Activated CD4-positive, alpha-beta T cell treated with anti-CD3 and anti-CD28 coated beads for 36 hours (primary cell): ENCODE results near the gene TNFRSF18. TPM values are rescaled to one million over a fixed set of nuclear protein-coding genes. Genes with fewer than 3 reads are reported as not detected.
A peak's percentile ranks its signal among the peaks of the same experiment; 100 is the strongest.

ENCODE experiments used
- ATAC-seq: fragments of 200-7000 bp; cut with Tn5 transposase; one replicate; pipeline ENCODE4 v1.10.0; 2021; ENCODE audit warnings: mild to moderate bottlenecking, moderate library complexity
- CTCF ChIA-PET: fragments of 350-600 bp; sonication (Branson Sonifier 250); formaldehyde crosslinking; loops from one replicate; lab custom pipeline; 2021; ENCODE audit warnings: antibody characterized with exemption; lab: Charles Lee
- POLR2A ChIA-PET: fragments of 350-600 bp; sonication (Branson Sonifier 250); formaldehyde crosslinking; loops from one replicate; lab custom pipeline; 2021; ENCODE audit warnings: antibody characterized with exemption, inconsistent platforms; lab: Charles Lee
- DNase-seq: peaks from one replicate; pipeline ENCODE4 v3.0.0-alpha.2; 2020
- H3K27ac Mint-ChIP-seq: one replicate; pipeline ENCODE4 v1.8.0; 2021; ENCODE audit warnings: mixed read lengths
- H3K27me3 Mint-ChIP-seq: one replicate; pipeline ENCODE4 v1.8.0; 2021; ENCODE audit warnings: mixed read lengths
- H3K36me3 Mint-ChIP-seq: one replicate; pipeline ENCODE4 v1.8.0; 2021; ENCODE audit warnings: low read depth, mixed read lengths
- H3K4me1 Mint-ChIP-seq: one replicate; pipeline ENCODE4 v1.8.0; 2021; ENCODE audit warnings: mixed read lengths
- H3K4me3 Mint-ChIP-seq: one replicate; pipeline ENCODE4 v1.8.0; 2021; ENCODE audit warnings: mild to moderate bottlenecking, moderate library complexity, mixed read lengths
- H3K9me3 Mint-ChIP-seq: one replicate; pipeline ENCODE4 v1.8.0; 2021; ENCODE audit warnings: low read depth, mixed read lengths
- intact Hi-C, 2 experiments: fragments of 100-400 bp; cut with DNase I in 1 of 2; cut with micrococcal nuclease in 1 of 2; formaldehyde crosslinking; loops; one replicate each; pipeline versions ENCODE4 v1.14.2 to v1.15.1; 2022 to 2024; cut with DNase I, micrococcal nuclease
- total RNA-seq, 2 experiments: library from RNA; stranded (reverse); gene quantifications; one replicate each; pipeline ENCODE4 v1.2.3, GENCODE V29; 2021

Gene TNFRSF18
- total RNA-seq, 2 experiments from 2014 or later: 95.0 to 164 TPM

DNA sequence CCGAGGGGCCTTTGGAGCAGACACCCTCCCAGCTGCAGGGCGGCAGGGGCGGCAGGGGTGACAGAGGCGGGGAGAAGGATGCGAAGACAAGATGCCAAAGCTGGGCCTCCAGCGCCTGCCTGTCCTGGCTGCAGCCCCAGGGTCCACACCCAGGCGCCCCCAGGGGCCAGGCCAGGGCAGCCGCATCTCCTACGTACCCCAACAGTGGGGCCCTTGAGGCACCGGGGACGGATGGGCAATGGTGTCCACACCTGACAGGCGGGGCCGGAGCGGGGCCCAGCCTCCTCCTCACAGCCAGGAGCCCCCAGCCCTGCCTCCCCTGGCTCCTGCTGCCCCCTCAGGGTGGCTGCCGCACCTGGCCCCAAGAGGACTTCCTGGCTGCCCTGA is 32.8 kb upstream of the TNFRSF18 start:
- Mint-ChIP-seq H3K36me3 (peaks cover 5% of the 10 kb centered on the region), H3K27ac (no peak overlapping the region), H3K9me3 (no peaks in the 10 kb centered on the region), H3K27me3 (no peaks in the 10 kb centered on the region), H3K4me3 (no peak overlapping the region), H3K4me1 (peaks cover 5% of the 10 kb centered on the region)
- intact Hi-C loops: no loop called here
- ATAC-seq (no peak), DNase-seq (no peak)
- POLR2A ChIA-PET: no interaction called here
- CTCF ChIA-PET: interaction anchor here (0.8 kb wide), 1 partner anchor 118 kb away, joined by 3 read pairs; no protein-coding TSS in a partner anchor

DNA sequence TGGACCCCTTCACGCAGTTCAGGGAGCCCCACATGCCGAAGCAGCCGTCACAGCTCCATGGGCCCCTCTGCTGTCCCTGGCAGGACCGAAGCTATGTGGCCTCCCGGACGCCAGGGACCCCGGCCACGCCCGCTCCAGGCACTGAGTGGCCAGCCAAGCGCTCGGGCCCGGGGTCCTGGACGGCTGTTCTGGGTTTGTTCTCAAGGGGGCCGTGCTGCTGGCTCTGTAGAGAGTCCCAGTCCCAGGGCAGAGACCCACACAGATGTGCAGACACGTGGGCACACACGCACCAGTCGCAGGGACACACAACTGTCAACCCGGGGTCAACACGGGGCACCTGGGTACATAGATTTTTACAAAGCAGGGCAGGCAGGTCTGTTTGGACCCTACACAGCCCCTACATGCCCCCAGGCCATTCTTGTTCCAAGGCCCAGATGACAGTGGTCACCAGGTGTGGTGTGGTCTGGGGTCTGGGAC is 32.3 kb upstream of the TNFRSF18 start:
- H3K4me3 Mint-ChIP-seq: no peak overlapping the region
- no peak overlapping the region for H3K27ac Mint-ChIP-seq
- intact Hi-C loops: no loop called here
- H3K9me3 Mint-ChIP-seq: no peaks in the 10 kb centered on the region
- ChIA-PET CTCF (no interaction called here), POLR2A (no interaction called here)
- H3K4me1 Mint-ChIP-seq: peaks cover 10% of the 10 kb centered on the region
- peaks cover 10% of the 10 kb centered on the region for H3K36me3 Mint-ChIP-seq
- no peak for ATAC-seq
- no peaks in the 10 kb centered on the region for H3K27me3 Mint-ChIP-seq
- DNase-seq: no peak

DNA sequence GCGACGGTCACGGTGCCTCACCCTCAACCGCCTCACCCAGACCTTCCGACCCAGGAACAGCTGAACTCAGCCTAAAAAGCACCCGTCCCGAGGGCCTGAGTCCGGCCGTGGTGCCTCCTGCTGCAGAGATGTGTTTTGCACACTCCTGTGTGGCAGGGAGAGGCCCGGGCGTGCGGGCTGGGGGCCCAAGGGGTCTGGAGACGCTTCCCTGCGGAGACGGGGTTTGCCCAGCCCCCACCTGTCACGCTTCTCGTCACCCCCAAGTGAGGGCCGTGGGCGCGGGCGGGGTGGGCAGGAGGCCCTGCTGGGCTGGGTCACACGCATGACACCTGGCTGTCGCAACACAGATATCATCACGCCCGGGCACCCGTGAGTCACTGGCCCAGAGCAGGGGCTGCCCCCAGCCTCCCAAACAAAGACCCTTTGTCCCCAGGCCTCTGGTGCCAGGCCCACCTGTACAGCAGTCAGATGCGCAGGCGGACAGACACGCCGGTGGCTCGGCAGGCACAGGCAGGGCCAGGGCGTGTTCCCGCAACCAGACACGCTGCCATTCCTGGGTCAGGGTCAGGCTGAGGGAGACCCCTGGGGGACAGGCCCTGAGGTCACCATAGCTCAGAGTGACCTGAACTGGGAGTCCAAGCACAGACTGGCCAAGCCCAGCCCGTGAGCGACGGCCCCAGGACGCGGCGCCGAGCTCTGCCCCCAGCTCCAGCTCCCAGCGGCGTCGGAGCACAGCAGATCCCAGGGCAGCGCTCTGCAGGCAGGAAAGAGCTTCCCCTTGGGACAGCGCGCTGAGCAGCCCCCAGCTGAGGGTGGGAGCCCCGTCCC is 31.7 kb upstream of the TNFRSF18 start:
- H3K9me3 Mint-ChIP-seq: no peaks in the 10 kb centered on the region
- H3K4me3 Mint-ChIP-seq: no peak overlapping the region
- intact Hi-C loops: no loop called here
- H3K27ac Mint-ChIP-seq: no peak overlapping the region
- DNase-seq (no peak), ATAC-seq (peak; percentile 47)
- ChIA-PET CTCF (no interaction called here), POLR2A (no interaction called here)
- H3K27me3 Mint-ChIP-seq: no peaks in the 10 kb centered on the region
- peaks cover 14% of the 10 kb centered on the region for H3K36me3 Mint-ChIP-seq
- peaks cover 14% of the 10 kb centered on the region for H3K4me1 Mint-ChIP-seq

DNA sequence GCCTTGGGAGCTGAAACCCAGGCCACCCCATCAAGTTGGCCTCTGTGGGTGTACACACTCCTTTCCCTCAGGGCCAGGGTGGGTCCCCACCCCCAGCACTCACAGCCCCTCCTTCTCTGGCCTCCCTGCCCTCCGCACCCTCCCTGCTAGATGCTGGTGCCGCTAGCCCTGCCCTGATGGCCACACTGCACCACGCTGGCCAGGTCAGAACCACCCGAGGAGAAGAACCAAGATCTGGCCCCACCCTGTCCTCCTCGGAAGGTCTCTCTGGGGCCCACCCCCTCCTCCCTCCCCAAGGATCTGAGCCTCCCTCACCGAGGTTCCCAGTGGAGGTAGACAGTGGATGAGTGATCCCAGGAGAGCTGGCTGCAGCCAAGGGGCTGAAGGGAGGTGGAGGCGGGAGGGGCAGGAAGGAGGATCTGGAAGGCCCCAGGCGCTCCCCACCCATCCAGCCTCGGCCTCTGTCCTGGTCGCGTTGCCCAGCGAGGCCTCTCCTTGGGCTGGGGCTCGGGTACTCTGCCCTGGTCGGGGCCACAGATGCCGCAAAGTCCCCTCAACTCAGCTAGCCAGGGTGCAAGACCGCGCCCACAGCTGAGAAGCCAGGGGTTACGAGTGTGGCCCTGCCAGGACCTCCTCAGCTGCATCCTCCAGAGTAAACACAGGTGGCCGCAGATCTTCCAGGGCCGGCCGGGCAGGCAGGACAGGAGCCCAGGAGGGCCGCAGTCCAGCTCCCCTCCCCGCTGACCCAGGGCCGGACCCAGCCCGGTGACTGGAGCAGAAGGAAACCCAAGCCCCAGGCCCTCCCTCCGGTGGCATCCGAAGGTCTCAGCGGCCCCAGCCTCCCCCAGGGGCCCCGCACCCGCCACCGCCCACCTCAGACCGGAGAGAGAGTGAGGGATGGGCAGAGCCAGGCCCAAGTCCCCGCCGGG is 30.8 kb upstream of the TNFRSF18 start:
- peaks cover 14% of the 10 kb centered on the region for H3K36me3 Mint-ChIP-seq
- DNase-seq (no peak), ATAC-seq (no peak)
- H3K4me1 Mint-ChIP-seq: peaks cover 14% of the 10 kb centered on the region
- CTCF ChIA-PET: interaction anchor here (0.6 kb wide), 1 partner anchor 324 kb away, joined by 3 read pairs; no protein-coding TSS in a partner anchor
- H3K27ac Mint-ChIP-seq: no peak overlapping the region
- POLR2A ChIA-PET: no interaction called here
- H3K27me3 Mint-ChIP-seq: no peaks in the 10 kb centered on the region
- intact Hi-C loops: no loop called here
- no peak overlapping the region for H3K4me3 Mint-ChIP-seq
- H3K9me3 Mint-ChIP-seq: no peaks in the 10 kb centered on the region

DNA sequence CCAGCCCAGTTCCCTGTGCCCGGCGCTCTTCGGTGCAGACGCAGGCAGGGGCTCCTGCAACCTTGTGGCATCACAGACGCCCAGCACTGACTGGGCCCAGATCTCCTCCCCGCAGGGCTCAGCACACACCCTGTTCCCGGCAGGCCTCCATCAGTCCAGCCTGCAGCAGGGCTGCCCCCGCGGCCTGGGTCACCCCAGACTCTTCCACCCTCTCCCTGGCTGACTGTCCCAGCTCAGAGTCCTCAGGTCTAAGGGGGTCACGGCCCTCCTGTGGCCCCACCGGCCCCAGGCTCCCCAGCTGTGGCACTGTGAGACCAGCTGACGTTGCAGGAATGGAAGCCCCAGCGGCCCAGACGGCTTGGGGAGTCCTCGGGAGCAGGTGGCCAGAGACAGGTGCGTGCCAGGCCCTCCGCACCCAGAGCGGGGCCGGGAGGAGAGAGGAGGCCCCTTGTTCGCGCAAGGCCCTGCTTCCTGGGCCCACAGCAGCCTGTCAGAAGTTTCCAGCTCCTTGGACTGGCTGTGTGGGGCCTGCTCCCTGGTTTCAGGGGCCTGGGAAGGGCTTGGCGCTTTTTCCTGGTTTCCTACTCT is 29.9 kb upstream of the TNFRSF18 start:
- DNase-seq (no peak), ATAC-seq (no peak)
- H3K4me3 Mint-ChIP-seq: no peak overlapping the region
- POLR2A ChIA-PET: no interaction called here
- no peaks in the 10 kb centered on the region for H3K9me3 Mint-ChIP-seq
- peaks cover 14% of the 10 kb centered on the region for H3K4me1 Mint-ChIP-seq
- intact Hi-C loops: no loop called here
- H3K27me3 Mint-ChIP-seq: no peaks in the 10 kb centered on the region
- no peak overlapping the region for H3K27ac Mint-ChIP-seq
- peaks cover 14% of the 10 kb centered on the region for H3K36me3 Mint-ChIP-seq
- CTCF ChIA-PET: interaction anchor here (0.6 kb wide), 1 partner anchor 233 kb away, joined by 3 read pairs; no protein-coding TSS in a partner anchor

DNA sequence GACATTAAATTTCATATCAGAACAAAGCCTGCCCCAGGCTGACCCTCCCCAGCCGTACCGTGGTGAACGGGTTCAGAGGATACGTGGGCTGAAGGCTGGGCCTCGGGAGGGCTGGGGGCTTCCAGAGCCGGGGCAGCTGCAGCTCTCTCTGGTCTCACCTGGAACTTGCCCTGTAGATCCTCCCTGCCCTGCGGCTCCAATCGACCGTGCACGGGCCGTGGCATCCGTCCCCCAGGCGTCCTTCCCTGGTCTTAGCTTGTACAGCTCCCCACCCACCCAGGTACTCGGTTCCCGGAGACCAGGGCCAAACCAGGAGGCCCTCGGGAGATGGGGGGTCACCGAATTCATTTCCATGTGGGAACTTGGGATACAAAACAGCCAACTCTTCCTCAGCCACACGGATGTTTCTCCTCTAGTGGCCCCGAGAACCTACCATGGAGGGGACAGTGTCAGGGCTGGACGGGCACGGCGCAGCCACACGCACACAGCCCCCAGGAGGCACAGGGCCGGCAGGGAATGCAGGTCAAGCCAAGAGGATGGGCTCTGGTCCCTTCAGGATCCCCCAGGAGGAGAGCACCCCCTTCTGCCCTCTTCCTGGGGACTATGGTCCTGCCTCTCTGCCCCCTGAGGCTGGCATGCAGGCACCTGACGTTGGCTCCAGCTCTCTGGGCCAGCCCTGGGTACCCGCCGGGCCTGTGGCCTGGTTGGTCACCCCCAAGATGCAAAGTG is 28.8 kb upstream of the TNFRSF18 start:
- H3K4me1 Mint-ChIP-seq: peaks cover 19% of the 10 kb centered on the region
- no peaks in the 10 kb centered on the region for H3K27me3 Mint-ChIP-seq
- H3K9me3 Mint-ChIP-seq: no peaks in the 10 kb centered on the region
- CTCF ChIA-PET: no interaction called here
- intact Hi-C loops: loop anchor here in 1 of 2 experiments (2.0 kb wide), 1 partner anchor 18 kb away; no protein-coding TSS in a partner anchor
- ATAC-seq (no peak), DNase-seq (no peak)
- H3K36me3 Mint-ChIP-seq: peaks cover 20% of the 10 kb centered on the region
- no peak overlapping the region for H3K27ac Mint-ChIP-seq
- no peak overlapping the region for H3K4me3 Mint-ChIP-seq
- POLR2A ChIA-PET: no interaction called here

DNA sequence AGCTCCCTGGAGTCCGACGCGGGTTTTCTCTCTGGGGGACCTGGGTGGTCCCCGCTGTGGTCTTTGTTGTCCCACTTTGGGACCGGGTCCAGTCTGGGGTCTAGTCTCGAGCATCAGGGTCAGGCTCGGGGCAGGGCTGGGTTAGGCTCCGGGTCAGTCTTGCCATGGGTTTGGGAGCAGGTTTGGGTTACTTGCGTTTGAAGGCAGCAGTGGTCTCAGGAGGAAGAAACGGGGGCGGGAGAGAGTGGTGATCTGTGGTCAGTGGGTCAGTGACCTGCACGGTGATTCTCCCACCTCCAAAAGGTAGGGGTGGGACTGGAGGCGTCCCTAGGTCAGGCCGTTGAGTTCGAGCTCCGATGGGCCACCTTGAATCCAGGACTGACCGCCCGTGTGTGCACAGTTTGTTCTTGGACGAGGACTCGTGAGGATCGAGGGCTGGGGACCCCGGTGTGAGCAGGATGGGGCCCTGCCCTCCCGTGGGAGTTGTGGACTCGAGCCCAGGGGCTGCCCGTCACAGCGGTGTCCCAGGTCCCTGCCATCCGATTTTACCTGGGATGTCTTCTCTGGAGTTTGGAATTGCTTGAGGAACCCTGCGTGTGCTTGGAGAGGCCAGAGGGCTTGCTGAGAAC is 27.9 kb upstream of the TNFRSF18 start:
- no peak for DNase-seq
- H3K4me3 Mint-ChIP-seq: peak overlapping the region; percentile 72
- H3K36me3 Mint-ChIP-seq: peaks cover 29% of the 10 kb centered on the region
- ATAC-seq: no peak
- peak overlapping the region; percentile 59 for H3K27ac Mint-ChIP-seq
- H3K27me3 Mint-ChIP-seq: no peaks in the 10 kb centered on the region
- CTCF ChIA-PET: no interaction called here
- no peaks in the 10 kb centered on the region for H3K9me3 Mint-ChIP-seq
- POLR2A ChIA-PET: no interaction called here
- H3K4me1 Mint-ChIP-seq: peaks cover 28% of the 10 kb centered on the region
- intact Hi-C loops: loop anchor here in 1 of 2 experiments (2.0 kb wide), 1 partner anchor 17 kb away; no protein-coding TSS in a partner anchor

DNA sequence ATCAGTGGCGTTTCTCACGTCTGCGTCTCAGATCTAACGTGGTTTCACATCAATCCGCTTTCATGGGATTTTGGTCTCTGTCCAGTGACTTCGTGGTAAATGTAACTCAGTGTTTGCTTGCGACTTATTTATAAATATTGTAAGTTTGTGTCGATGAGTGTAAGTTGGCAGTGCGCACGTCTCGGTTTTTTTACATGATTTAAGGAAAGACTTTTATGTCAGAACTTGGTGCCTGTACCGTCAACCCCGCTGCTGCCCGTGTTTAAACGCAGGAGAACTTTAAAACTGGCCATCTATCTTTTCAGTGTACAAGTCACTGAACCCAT is 27.1 kb upstream of the TNFRSF18 start:
- ChIA-PET POLR2A (no interaction called here), CTCF (no interaction called here)
- Mint-ChIP-seq H3K4me1 (peaks cover 33% of the 10 kb centered on the region), H3K27ac (peak overlapping the region; percentile 90), H3K27me3 (no peaks in the 10 kb centered on the region), H3K4me3 (peak overlapping the region; percentile 72), H3K36me3 (peaks cover 33% of the 10 kb centered on the region), H3K9me3 (no peaks in the 10 kb centered on the region)
- intact Hi-C loops: loop anchor here in 1 of 2 experiments (2.0 kb wide), 1 partner anchor 117 kb away; the partner anchor contains the start of gene C1orf159
- DNase-seq (no peak), ATAC-seq (no peak)

DNA sequence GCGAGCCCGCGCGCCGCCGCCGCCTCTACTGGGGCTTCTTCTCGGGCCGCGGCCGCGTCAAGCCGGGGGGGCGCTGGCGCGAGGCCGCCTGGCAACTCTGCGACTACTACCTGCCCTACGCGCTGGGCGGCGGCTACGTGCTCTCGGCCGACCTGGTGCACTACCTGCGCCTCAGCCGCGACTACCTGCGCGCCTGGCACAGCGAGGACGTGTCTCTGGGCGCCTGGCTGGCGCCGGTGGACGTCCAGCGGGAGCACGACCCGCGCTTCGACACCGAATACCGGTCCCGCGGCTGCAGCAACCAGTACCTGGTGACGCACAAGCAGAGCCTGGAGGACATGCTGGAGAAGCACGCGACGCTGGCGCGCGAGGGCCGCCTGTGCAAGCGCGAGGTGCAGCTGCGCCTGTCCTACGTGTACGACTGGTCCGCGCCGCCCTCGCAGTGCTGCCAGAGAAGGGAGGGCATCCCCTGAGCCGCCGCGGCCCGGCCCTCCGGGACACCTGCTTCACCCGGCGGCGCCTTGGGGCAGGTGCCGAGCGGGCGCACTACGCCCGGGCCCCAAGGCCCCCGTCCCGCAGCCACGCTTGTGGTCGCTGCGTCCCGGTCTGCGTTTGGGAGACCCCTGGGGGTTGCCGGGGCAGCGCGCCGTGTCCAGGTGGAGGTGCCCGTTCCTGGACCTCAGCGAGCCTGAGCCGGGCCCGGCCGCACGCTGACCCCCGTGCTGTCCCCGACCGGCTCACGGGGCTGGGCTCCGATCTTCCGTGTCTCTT is 26.6 kb upstream of the TNFRSF18 start:
- H3K4me1 Mint-ChIP-seq: peaks cover 35% of the 10 kb centered on the region
- DNase-seq: no peak
- ChIA-PET POLR2A (no interaction called here), CTCF (no interaction called here)
- H3K9me3 Mint-ChIP-seq: no peaks in the 10 kb centered on the region
- peak overlapping the region; percentile 72 for H3K4me3 Mint-ChIP-seq
- no peak for ATAC-seq
- intact Hi-C loops: loop anchor here (1.0 to 2.0 kb wide), 16 partner anchors 19 to 382 kb away; partner anchors contain the start of genes C1orf159 (in 2 of the 2), ATAD3A (in 1 of the 2), AURKAIP1 (in 1 of the 2) and CCNL2 (in 1 of the 2)
- no peaks in the 10 kb centered on the region for H3K27me3 Mint-ChIP-seq
- H3K36me3 Mint-ChIP-seq: peaks cover 35% of the 10 kb centered on the region
- H3K27ac Mint-ChIP-seq: peak overlapping the region; percentile 90
